Activated naive CD8-positive, alpha-beta T cell treated with anti-CD3 and anti-CD28 coated beads, Interleukin-2, amount 50 U/mL, for 24 hours (primary cell): ENCODE measurements around the gene C3.
"Not testable (repeated sequence)": the region's sequence is repeated elsewhere in the genome, so short reads cannot be mapped to it uniquely, and the experiment has no call there.

Experiments
- ATAC-seq: fragments of 150-1000 bp; cut with Tn5 transposase; one replicate; pipeline ENCODE4 v1.10.0; 2021
- DNase-seq: peaks from one replicate; pipeline ENCODE4 v3.0.0; 2021
- H3K27ac Mint-ChIP-seq: one replicate; pipeline ENCODE4 v1.8.0; 2021; ENCODE audit warnings: mild to moderate bottlenecking, mixed read lengths
- H3K27me3 Mint-ChIP-seq: one replicate; pipeline ENCODE4 v1.8.0; 2021; ENCODE audit warnings: mixed read lengths
- H3K36me3 Mint-ChIP-seq: one replicate; pipeline ENCODE4 v1.8.0; 2021; ENCODE audit warnings: low read depth, mixed read lengths
- H3K4me1 Mint-ChIP-seq: one replicate; pipeline ENCODE4 v1.8.0; 2021; ENCODE audit warnings: mixed read lengths
- H3K4me3 Mint-ChIP-seq: one replicate; pipeline ENCODE4 v1.8.0; 2021; ENCODE audit warnings: mild to moderate bottlenecking, moderate library complexity, mixed read lengths
- H3K9me3 Mint-ChIP-seq: one replicate; pipeline ENCODE4 v1.8.0; 2021; ENCODE audit warnings: mixed read lengths

Gene C3

DNA sequence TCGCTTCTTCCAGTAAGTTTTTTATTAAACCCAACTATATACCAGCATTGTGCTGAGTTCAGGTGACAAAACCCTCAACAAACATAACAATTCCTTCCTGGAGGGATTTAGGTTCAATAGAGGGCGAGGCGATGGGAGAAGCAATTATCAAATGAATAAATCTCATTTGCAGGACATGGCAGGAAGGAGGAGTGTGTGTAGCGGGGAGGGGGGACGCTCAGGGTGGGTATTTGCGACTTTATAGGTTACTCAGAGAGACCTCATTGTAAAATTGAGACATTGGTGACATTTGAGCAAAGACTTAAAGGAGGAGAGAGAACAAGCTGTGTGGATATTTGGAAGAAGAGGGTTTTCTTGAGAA is 3.9 kb downstream of the C3 start:
- Mint-ChIP-seq H3K27me3 (peaks cover 3% of the 10 kb centered on the region), H3K36me3 (no peaks in the 10 kb centered on the region), H3K27ac (no peak overlapping the region), H3K4me3 (no peak overlapping the region), H3K9me3 (peaks cover 5% of the 10 kb centered on the region), H3K4me1 (peaks cover 16% of the 10 kb centered on the region)
- ATAC-seq: no peak
- DNase-seq: no peak

DNA sequence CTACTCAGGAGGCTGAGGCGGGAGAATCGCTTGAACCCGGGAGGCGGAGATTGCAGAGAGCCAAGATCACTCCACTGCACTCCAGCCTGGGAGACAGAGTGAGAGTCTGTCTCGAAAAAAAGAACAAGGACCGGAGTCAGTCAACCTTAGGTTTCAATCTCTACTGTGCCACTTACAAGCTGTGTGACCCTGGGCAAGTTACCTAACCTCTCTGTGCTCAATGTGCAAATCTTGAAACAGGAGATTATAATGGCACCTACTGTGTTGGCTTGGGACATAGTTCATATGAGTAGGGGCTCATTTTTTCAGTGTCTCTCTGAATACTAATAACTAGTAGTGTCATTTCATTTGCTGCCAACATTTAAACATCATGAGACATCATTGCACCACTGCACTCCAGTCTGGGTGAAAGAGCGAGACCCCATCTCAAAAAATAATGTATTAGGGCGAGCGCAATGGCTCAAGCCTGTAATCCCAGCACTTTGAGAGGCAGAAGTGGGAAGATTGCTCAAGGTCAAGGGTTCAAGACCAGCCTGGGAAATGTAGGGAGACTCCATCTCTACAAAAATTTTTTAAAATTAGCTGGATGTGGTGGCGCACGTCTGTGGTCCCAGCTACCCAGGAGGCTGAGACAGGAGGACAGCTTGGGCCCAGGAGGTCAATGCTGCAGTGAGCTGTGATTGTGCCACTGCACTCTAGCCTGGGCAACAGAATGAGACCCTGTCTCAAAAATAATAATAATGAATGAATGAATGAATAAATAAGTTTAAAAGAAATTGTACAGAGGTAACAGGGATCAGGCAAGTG is 5.5 kb downstream of the C3 start:
- H3K27ac Mint-ChIP-seq: no peak overlapping the region
- peaks cover 15% of the 10 kb centered on the region for H3K4me1 Mint-ChIP-seq
- H3K4me3 Mint-ChIP-seq: no peak overlapping the region
- no peak for ATAC-seq
- H3K27me3 Mint-ChIP-seq: peaks cover 18% of the 10 kb centered on the region
- no peaks in the 10 kb centered on the region for H3K36me3 Mint-ChIP-seq
- peaks cover 5% of the 10 kb centered on the region for H3K9me3 Mint-ChIP-seq
- DNase-seq: no peak

- peaks cover 15% of the 10 kb centered on the region for H3K4me1 Mint-ChIP-seq
- no peak overlapping the region for H3K4me3 Mint-ChIP-seq
- no peak for DNase-seq
- H3K9me3 Mint-ChIP-seq: peaks cover 5% of the 10 kb centered on the region
- no peak overlapping the region for H3K27ac Mint-ChIP-seq
- H3K27me3 Mint-ChIP-seq: peaks cover 25% of the 10 kb centered on the region
- ATAC-seq: no peak
- H3K36me3 Mint-ChIP-seq: no peaks in the 10 kb centered on the region
Observed at GRCh38 chr19:6713773-6714692, 6.4 kb downstream of the C3 start.

DNA sequence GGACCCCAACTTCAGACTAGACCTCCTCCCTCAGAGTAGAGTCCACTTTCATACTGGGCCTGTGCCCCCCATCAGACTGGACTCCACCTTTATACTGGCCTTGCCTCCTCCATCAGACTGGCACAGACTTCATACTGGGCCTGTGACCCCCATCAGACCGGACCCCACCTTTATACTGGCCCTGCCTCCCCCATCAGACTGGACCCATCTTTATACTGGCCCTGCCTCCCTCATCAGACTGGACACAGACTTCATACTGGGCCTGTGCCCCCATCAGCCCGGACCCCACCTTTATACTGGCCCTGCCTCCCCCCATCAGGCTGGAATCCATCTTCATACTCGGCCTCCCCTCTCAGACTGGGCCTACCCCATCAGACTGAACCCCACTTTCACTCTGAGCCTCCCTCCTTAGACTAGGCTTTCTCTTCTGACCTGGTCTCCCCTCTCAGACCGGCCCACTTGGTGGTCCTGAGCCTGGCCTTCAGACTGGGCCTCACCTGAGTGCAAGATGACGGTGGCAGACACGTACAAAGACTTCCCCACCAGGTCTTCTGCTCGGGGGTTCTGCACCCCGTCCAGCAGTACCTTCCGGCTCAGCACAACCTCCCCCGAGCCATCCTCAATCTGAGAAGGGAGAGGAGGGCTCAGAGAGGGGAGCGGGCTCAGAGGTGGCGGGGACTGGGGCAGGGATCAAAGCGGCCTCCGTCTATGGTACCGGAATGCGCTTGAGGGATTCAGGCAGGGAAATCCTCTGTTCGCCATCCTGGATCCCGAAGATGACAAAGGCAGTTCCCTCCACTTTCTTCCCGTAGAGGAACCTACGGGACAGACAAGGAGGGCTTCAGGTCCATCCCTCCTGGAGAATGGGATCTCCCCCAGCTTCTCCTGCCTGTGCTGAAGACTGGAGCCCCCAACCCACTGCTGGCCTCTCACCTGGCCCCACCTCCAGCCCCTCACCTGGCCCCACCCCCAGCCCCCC is 7.5 kb downstream of the C3 start:
- Mint-ChIP-seq H3K27ac (no peak overlapping the region), H3K36me3 (no peaks in the 10 kb centered on the region)

DNA sequence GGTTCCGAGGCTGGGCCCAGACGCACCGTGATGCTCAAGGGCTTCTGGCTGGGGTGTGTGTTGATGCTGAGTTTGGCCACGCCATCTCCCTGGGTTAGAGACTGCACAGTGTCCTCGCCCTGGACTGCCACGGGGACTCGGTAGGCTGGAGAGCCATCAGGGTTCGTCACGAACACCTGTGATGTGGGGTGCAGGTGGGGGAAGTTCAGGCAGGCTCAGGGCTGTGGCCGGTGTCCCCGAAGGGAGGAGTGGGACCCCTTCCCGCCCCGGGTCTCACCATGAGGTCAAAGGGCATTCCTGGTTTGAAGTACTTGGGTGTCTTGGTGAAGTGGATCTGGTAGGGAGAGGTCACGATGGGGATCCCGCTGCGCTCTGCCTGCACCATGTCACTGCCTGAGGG is 8.2 kb downstream of the C3 start:
- no peak for DNase-seq
- H3K4me3 Mint-ChIP-seq: no peak overlapping the region
- ATAC-seq: no peak
- H3K4me1 Mint-ChIP-seq: peaks cover 10% of the 10 kb centered on the region
- H3K36me3 Mint-ChIP-seq: no peaks in the 10 kb centered on the region
- peaks cover 41% of the 10 kb centered on the region for H3K27me3 Mint-ChIP-seq
- no peak overlapping the region for H3K27ac Mint-ChIP-seq
- peaks cover under 1% of the 10 kb centered on the region for H3K9me3 Mint-ChIP-seq

More for the DNA sequence above, 7.5 kb downstream of the C3 start:
- ATAC-seq: no peak
- Mint-ChIP-seq H3K4me3 (no peak overlapping the region), H3K9me3 (peaks cover 5% of the 10 kb centered on the region), H3K4me1 (peaks cover 15% of the 10 kb centered on the region), H3K27me3 (peaks cover 34% of the 10 kb centered on the region)
- no peak for DNase-seq

DNA sequence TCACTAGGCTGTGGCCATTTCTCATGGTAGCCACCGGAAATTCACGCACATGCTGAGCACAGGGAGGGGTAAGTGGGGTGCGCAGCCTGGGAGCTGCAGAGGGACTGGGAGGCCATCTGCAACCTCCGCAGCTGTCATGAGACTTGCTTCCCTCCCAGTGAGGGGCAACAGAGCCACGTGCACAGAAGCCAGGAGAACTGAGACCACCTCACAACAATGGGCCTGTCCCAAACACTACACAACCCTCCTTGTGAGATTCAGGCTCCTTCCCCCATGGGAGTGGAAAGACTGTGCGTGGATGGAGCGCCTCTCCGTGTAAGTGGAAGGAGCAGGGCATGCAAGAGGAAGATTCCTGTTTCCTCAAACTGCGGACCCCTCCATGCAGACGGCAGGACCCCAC is 8.8 kb downstream of the C3 start:
- ATAC-seq: no peak
- peaks cover 10% of the 10 kb centered on the region for H3K4me1 Mint-ChIP-seq
- H3K4me3 Mint-ChIP-seq: no peak overlapping the region
- peaks cover 41% of the 10 kb centered on the region for H3K27me3 Mint-ChIP-seq
- H3K36me3 Mint-ChIP-seq: no peaks in the 10 kb centered on the region
- DNase-seq: no peak
- no peaks in the 10 kb centered on the region for H3K9me3 Mint-ChIP-seq
- no peak overlapping the region for H3K27ac Mint-ChIP-seq

DNA sequence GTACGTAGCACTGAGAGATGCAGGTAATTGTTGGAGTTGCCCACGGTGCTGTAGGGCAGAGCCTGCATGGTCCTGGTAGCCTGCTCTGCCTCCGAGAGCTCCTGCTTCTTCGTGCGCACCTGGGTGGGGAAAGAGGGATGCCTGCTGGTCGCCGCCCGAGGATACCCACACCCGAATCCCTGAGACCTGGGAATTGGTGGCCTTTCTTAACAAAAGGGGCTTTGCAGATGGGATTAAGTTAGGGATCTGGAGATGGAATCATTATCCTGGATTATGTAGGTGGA is 9.4 kb downstream of the C3 start:
- no peak for ATAC-seq
- DNase-seq: no peak
- no peaks in the 10 kb centered on the region for H3K36me3 Mint-ChIP-seq
- no peak overlapping the region for H3K27ac Mint-ChIP-seq
- no peaks in the 10 kb centered on the region for H3K9me3 Mint-ChIP-seq
- peak overlapping the region; percentile 8 for H3K4me3 Mint-ChIP-seq
- peaks cover 10% of the 10 kb centered on the region for H3K4me1 Mint-ChIP-seq
- H3K27me3 Mint-ChIP-seq: peaks cover 41% of the 10 kb centered on the region

- no peak for ATAC-seq
Observed at GRCh38 chr19:6710273-6711077, 10.0 kb downstream of the C3 start.

DNA sequence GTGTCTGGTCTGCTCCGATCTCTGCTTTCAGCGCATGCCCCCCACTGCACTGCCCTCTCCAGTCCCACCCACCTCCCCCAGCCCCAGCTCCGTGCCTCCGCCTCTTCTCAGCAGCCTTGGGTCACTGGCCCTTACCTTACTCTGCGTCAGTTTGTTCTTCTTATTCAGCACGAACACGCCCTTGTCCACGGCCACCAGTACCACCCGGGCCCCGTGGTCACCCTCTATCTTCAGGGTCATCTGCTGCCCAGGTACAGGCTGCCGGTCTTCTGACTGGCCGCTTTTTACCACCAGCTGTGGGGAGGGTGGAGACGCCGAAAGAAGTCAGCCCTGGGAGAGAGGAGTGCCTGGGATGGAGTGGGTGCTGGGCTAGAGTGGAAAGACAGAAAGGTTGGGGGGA is 10.9 kb downstream of the C3 start:
- Mint-ChIP-seq H3K4me1 (peaks cover 10% of the 10 kb centered on the region), H3K36me3 (no peaks in the 10 kb centered on the region), H3K4me3 (no peak overlapping the region), H3K27ac (no peak overlapping the region), H3K27me3 (peaks cover 41% of the 10 kb centered on the region), H3K9me3 (no peaks in the 10 kb centered on the region)
- DNase-seq: no peak
- ATAC-seq: no peak

More at GRCh38 chr19:6710273-6711077, 10.0 kb downstream of the C3 start:
- Mint-ChIP-seq H3K4me3 (no peak overlapping the region), H3K36me3 (no peaks in the 10 kb centered on the region), H3K27ac (no peak overlapping the region), H3K9me3 (no peaks in the 10 kb centered on the region), H3K27me3 (peaks cover 41% of the 10 kb centered on the region), H3K4me1 (peaks cover 10% of the 10 kb centered on the region)
- DNase-seq: peak; percentile 27

GRCh38 chr19:6708913-6709312 is 11.5 kb downstream of the C3 start:
- H3K4me3 Mint-ChIP-seq, H3K9me3 Mint-ChIP-seq, H3K27ac Mint-ChIP-seq, DNase-seq, H3K36me3 Mint-ChIP-seq, ATAC-seq, H3K4me1 Mint-ChIP-seq: not testable (repeated sequence)
- H3K27me3 Mint-ChIP-seq: peaks cover 41% of the 10 kb centered on the region

GRCh38 chr19:6708346-6708745 is 12.1 kb downstream of the C3 start:
- DNase-seq (no peak), ATAC-seq (no peak)
- H3K9me3 Mint-ChIP-seq: no peaks in the 10 kb centered on the region
- H3K27me3 Mint-ChIP-seq: peaks cover 41% of the 10 kb centered on the region
- peaks cover 10% of the 10 kb centered on the region for H3K4me1 Mint-ChIP-seq
- H3K4me3 Mint-ChIP-seq: no peak overlapping the region
- no peak overlapping the region for H3K27ac Mint-ChIP-seq
- no peaks in the 10 kb centered on the region for H3K36me3 Mint-ChIP-seq

DNA sequence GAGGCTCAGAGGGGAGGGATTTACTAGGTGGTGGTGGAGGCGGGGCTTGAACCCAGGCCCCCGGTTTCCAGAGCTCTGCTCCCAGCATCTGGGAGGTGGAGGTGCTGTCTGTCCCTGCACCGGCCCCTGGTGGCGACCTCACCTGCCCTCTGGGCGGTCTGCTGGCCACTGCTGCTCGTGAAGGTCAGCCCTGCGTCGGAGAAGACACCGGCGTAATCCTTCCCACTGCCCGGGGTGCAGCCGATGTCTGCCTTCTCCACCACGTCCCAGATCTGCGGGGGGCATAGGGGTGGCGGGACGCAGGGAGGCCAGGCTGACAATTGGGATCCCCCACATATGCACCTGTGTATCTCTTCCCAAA is 12.8 kb downstream of the C3 start:
- Mint-ChIP-seq H3K9me3 (no peaks in the 10 kb centered on the region), H3K4me3 (no peak overlapping the region), H3K36me3 (no peaks in the 10 kb centered on the region), H3K4me1 (peaks cover 10% of the 10 kb centered on the region), H3K27me3 (peaks cover 41% of the 10 kb centered on the region), H3K27ac (no peak overlapping the region)
- DNase-seq: no peak
- no peak for ATAC-seq

DNA sequence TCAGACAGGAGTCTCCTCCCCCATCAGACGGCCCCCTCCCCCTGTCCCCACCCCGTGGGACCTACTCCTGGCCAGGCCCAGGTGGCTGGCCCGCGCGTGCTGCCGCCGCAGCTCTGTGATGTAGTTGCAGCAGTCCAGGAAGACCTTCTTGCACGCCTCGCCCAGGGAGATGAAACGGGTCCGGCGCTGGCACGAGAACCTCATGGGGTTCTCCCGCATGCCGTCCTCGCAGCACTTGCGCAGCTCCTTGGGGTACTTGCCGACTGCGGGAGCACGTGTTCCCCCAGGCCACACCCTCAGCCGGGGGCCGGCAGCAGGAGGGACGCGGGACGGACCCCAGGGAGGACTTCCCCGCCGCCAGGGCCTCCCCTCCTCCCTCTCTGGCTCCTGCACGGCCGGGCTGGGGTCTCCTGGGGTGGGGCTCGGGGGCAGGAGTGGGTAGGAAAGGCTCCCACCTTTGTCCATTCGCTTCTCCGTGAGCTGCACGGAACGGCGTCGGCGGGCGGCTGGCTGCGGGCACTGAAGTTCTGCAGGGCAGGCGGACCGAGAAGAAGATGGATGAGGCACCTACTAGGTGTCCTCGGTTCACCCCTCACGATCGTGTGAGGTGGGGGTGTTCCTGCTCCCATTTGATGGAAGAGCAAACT is 13.3 kb downstream of the C3 start:
- Mint-ChIP-seq H3K27ac (no peak overlapping the region), H3K4me3 (no peak overlapping the region), H3K4me1 (peaks cover 10% of the 10 kb centered on the region), H3K36me3 (no peaks in the 10 kb centered on the region), H3K27me3 (peaks cover 41% of the 10 kb centered on the region), H3K9me3 (no peaks in the 10 kb centered on the region)
- DNase-seq (no peak), ATAC-seq (no peak)
